ENCODE data around the gene RPH3AL.

DNA sequence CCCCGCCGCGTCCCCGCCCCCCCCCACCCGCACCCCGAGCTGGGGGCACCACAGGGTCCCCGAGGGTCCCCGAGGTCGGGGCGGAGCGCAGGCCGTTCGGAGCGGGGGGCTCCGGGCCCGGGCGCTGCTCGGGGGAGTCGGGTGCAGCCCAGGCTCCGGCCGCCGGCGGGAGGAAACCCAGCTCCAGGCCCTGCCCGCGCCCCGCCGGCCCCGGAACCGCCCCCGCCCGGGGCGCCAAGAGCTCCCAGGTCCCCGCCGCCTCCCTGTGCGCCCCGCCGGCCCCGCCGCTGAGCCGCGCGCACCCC, 33.2 kb upstream of the RPH3AL start:
- TF ChIP-seq, protein P1, sequence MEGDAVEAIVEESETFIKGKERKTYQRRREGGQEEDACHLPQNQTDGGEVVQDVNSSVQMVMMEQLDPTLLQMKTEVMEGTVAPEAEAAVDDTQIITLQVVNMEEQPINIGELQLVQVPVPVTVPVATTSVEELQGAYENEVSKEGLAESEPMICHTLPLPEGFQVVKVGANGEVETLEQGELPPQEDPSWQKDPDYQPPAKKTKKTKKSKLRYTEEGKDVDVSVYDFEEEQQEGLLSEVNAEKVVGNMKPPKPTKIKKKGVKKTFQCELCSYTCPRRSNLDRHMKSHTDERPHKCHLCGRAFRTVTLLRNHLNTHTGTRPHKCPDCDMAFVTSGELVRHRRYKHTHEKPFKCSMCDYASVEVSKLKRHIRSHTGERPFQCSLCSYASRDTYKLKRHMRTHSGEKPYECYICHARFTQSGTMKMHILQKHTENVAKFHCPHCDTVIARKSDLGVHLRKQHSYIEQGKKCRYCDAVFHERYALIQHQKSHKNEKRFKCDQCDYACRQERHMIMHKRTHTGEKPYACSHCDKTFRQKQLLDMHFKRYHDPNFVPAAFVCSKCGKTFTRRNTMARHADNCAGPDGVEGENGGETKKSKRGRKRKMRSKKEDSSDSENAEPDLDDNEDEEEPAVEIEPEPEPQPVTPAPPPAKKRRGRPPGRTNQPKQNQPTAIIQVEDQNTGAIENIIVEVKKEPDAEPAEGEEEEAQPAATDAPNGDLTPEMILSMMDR (IDR thresholded peaks at IDR 0.05), result no peak
- TF ChIP-seq POLR2A (IDR thresholded peaks at IDR 0.05), result no peak
- TF ChIP-seq POLR2AphosphoS5 (IDR thresholded peaks at IDR 0.05), result no peak

Measured in prostate gland (tissue), 2 donors.